Activated T-cell treated with anti-CD3 and anti-CD28 coated beads for 24 hours (primary cell): ENCODE results near the gene DYNC2I2.
"Not testable (repeated sequence)": the region's sequence is repeated elsewhere in the genome, so short reads cannot be mapped to it uniquely, and the experiment has no call there.

ENCODE experiments used
- DNase-seq: peaks from one replicate; pipeline ENCODE4 v3.0.0-alpha.2; 2020; ENCODE audit warnings: low read depth

The DYNC2I2 gene

DNA sequence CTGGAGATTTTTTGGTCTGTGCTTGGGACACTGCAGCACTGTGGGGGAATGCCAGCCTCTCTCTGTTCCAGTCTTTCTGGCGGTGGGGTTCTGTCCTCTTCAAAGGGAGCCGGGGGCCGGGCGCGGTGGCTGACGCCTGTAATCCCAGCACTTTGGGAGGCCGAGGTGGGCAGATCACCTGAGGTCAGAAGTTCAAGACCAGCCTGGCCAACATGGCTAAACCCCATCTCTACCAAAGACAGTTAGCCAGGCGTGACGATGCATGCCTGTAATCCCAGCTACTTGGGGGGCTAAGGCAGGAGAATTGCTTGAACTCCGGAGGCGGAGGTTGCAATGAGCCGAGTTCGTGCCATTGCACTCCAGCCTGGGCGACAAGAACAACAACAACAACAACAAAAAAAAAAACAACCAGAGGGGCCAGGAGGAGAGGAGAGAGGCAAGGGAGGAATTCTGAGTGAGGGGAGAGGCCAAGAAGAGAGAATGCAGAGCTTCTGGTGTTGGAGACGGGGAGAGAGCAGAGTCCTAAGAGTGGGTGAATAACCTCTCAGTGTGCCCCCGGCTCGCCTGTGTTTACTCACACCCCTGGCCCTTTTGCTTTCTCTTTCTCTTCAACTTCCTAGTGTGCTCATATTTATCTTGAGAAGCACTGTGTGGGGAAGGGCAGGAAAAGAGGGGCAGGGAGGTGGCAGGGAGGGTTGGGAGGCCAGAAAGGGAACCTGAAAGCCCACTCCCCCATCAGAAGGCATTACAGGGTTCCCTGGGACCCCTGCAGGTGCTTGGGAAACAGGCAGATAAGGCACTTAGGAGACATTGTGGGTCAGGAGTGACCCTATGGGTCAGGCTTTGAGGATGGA lies 29.2 kb upstream of the DYNC2I2 start:
- no peak for DNase-seq

DNA sequence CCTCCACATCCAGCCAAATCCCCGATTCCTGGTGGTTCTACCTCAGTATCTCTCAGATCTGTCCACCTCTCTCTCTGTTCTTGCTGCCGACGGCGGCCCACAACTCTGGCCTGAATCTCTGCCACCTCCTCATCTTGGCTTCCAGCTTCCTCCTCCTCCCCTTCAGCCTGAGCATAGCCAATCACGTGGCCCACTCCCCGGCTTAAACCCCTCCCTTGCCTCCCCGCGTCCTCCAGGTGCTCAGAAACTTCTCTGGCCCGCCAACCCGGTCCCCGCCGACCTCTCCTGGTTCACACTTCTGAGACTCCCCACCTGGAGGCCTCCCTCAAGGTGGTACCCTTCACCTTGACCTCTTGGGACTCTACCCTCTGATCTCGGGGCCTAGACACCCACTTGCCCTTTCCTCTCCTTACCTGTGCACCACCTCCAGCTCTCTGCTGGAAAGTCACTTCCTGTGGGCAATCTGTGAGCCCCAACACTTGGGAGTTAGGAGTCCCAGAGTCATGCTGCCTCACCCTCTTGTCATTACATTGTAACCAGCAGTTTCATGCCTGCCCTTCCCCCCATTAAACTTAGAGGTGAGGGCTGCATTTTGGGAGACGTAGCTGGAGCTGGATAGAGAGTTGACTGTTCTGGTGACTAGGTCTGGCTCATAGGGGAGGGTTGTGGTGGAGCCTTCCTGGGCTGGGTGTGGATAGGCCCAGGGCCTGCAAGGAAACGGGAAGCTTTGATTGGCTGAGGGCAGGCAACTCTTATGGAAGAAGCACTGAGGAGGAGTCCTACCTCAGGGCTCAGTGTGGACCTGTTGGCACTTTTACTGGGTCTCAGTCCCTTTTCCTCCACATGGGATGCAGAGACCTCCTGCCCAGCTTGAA lies 27.9 kb upstream of the DYNC2I2 start:
- peak; percentile 67 for DNase-seq

DNA sequence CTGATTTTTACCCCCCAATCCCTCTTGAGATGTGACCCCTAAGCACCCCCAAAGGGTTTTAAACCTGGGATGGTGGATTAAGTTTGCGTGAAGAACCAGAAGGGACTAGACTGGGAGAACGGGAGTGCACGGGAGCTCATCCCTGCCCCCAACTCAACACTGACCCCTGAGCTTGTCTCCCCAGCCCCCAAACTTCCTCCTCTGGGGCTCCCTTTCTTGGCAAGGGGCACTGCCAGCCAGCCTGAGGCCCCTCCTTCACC lies 27.3 kb upstream of the DYNC2I2 start:
- DNase-seq, result no peak

DNA sequence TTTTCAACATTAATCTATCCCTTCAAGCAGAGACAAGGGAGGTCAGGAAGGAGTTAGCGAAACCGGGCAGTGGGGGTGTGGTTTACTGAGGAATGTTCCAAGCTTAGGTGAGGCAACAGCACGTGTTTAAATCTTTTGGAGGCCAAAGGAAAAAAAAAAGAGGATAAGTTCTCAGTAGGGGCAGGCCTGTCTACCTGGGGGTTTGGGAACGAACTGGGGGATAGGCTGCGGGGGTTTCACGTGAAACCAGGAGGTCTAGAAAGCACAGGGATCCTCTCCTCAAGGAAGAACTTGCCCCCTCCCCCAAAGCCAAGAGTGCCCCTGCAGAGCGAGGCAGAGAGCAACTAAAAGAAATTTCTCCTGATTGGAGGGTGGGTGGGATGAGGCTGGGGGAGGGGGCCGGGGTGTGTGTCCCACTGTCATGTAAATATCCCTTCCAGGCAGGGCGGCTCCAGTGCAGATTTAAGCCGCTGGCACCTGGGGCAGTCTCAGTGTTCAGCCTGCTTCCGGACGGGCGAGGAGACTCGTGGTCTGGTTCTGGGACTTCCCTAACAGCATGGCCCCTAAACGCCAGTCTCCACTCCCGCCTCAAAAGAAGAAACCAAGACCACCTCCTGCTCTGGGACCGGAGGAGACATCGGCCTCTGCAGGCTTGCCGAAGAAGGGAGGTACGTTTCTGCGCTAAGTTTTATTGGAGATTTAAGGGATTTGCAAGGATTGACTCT lies 26.9 kb upstream of the DYNC2I2 start:
- DNase-seq, result peak; percentile 22

DNA sequence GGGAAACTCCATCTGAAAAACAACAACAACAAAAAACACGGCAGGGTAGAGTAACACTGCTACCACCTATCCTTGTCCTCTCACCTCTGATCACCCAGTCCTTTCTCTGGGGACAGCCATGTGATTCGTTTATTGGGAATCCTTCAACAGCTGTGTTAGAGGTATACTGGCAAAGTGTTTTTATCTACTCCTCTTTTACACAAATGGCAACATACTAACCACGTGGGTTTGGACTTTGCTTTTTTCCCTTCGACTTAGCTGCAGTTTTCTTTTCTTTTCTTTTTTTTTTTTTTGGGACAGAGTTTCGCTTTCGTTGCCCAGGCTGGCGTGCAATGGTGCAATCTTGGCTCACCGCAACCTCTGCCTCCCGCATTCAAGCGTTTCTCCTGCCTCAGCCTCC lies 21.1 kb upstream of the DYNC2I2 start:
- no peak for DNase-seq

DNA sequence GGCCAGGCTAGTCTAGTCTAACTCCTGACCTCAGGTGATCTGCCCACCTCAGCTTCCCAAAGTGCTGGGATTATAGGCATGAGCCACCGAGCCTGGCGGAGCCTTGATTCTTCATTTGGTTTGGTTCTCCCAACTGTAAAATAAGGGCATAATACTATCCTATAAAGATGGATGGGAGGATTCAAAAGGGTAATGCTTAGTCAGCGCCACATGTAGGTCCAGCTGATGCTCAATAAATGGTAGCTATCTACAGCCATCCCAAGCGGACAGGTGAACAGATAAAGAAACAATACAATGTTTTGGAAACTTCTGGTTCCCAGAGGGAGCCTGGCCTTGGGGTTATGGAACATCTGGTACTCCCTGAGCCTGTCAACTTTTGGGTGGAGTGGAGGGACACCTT lies 18.7 kb upstream of the DYNC2I2 start:
- no peak for DNase-seq

DNA sequence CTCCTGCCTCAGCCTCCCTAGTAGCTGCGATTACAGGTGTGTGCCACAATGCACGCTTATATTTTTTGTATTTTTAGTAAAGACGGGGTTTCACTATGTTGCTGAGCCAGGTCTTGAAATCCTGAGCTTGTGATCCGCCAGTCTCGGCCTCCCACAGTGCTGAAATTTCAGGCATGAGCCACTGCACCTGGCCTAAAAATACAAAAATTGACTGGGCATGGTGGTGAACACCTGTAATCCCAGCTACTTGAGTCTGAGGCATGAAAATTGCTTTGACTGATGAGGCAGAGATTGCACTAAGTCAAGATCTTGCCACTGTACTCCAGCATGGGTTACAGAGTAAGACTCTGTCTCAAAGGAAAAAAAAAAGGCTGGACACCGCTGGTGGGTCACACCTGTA lies 13.1 kb upstream of the DYNC2I2 start:
- DNase-seq, result no peak

DNA sequence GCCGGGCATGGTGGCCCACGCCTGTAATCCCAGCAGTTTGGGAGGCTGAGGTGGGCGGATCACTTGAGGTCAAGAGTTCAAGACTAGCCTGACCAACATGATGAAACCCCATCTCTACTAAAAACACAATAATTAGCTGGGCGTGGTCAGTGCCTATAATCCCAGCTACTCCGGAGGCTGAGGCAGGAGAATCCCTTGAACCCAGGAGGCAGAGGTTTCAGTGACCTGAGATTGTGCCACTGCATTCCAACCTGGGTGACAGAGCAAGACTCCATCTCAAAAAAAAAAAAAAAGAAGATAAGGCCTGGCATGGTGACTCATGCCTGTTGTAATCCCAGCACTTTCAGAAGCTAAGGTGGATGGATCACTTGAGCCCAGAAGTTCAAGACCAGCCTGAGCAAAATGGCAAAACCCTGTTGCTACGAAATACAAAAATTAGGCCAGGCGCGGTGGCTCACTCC lies 9.9 kb upstream of the DYNC2I2 start:
- DNase-seq, result not testable (repeated sequence)

DNA sequence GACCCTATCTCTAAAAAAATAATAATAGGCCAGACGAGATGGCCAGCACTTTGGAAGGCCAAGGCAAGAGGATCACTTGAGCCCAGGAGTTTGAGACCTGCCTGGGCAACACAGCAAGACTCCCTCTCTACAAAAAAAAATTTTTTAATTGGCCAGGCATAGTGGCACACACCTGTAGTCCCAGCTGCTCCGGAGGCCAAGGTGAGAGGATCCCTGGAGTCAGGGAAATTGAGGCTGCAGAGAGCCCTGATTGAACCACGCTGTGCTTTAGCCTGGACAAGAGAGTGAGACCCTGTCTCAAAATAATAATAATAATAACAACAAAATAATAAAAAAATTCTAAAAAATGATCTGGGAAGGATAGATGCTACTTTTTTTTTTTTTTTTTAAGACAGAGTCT lies 1.1 kb upstream of the DYNC2I2 start:
- DNase-seq, result no peak

DNA sequence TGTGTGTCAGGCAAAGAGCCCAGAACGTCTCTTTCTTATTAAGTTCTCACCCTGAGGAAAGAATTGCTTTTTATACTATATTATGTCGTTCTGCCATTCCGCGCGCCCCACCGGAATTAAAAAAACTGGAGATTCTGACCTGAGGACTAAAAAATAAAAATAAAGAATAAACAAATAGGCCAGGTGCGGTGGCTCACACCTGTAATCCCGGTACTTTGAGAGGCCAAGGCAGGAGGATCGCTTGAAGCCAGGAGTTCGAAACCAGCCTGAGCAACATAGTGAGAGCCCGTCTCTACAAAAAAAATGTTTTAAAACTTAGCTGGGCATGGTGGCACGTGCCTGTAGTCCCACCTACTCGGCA lies 677 bp upstream of the DYNC2I2 start:
- DNase-seq, result no peak

DNA sequence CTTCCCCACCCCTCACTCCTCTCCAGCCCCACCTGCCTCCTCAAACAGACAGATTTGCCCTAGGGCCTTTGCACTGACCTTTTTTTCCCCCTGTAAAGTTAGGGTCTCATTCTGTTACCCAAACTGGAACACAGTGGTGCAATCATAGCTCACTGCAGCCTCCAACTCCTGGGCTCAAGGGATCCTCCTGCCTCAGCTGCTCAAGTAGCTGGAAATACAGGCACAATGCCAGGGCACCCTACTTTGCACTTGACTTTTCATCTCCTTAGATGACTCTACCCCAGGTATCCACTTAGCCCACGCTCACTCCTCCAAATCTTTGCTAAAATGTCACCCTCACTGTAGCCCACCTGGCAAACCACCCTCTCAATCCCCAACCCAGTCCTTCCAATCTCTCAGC lies 2.2 kb downstream of the DYNC2I2 start:
- no peak for DNase-seq

DNA sequence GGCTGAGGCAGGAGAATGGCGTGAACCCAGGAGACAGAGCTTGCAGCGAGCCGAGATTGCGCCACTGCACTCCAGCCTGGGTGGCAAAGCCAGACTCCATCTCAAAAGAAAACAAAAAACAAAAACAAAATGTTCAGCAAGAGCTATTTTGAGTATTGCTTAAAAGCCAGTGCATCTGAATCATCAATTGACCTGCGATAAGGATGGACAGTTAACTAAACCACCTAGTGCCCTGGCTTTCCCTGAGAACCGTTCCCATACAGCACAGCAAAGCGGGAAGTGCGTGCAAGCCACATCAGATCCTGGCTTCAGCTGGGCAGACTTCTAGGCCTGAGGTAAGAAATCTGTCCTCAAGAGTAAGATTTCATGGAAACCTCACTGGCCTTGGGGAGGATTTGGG lies 2.7 kb downstream of the DYNC2I2 start:
- no peak for DNase-seq

DNA sequence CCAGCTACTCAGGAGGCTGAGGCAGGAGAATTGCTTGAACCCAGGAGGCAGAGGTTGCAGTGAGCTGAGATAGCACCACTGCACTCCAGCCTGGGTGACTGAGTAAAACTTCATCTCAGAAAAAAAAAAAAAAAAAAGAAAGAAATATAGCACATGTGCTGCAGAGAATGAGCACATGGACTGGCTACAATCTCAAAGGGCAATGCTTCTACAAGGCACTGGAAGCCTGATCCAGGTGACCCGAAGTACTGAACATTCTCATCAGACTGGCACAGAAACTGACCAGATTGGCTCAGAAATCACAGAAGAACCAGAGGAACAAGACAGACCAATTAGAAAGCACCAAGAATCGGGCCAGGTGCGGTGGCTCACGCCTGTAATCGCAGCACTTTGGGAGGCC lies 4.8 kb downstream of the DYNC2I2 start:
- no peak for DNase-seq

DNA sequence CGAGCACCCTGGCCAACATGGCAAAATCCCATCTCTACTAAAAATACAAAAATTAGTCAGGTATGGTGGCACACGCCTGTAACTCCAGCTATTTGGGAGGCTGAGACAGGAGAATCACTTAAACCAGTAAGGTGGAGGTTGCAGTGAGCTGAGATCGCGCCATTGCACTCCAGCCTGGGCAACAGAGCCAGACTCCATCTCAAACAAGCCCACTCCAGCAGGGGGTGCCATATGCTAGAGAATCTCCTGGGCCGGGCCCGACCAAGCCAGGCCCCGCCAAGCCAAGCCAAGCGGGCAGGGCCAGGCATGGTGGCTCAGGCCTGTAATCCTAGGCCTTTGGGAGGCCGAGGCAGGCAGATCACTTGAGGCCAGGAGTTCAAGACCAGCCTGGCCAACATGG lies 8.4 kb downstream of the DYNC2I2 start:
- DNase-seq, result peak; percentile 53

DNA sequence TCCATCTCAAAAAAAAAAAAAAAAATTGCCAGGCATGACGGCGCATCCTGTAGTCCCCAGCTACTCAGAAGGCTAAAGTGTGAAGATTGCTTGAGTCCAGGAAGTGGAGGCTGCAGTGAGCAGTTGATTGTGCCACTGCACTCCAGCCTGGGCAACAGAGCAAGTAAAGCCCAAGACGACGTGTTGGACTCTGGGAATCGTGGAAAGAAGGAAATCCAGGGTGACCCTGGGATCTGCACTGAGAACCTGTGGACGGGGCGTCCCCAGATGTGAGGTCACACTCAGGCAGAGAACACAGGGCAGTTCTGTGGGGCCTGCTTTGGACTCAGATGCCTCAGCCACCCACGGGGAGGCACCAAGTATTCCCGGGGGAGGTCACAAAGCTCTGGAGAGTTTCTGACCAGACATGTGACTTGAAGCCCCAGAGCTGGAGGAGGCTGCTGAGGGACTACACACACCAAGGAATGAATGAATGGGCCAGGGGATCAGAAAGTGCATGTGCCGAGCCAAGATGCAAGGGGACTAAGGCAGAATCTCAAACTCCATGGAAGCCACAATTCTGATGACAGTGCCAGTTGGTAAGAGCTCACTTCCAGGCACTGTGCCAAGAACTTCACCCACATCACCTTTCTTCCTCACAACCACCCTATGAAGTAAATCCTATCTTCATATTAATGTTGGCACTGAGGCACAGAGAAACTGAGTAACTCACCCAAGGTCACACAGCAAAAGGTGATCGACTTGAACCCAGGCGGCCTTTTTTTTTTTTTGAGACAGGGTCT lies 12.9 kb downstream of the DYNC2I2 start:
- no peak for DNase-seq

DNA sequence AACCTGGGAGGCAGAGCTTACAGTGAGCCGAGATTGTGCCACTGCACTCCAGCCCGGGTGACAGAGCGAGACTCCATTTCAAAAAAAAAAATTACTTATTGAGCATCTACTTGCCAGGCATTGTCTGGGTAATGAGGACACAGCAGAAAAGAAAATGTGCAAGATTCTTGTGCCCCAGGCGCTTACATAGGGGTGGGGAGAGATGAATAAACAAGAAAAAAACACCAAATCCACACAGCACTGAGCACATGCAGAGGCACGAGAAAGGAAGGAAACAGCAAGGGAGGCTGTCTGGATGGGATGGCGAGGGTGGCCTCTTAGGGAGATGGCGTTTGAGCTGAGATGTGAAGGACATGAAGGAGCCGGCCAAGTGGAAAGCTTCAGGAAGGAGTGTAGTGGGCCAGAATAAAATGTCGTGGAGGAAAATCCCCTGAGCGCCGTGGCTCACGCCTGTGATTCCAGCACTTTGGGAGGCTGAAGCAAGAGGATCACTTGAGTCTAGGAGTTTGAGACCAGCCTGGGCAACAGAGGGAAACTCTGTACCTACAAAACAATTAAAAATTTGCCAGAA lies 13.9 kb downstream of the DYNC2I2 start:
- no peak for DNase-seq

DNA sequence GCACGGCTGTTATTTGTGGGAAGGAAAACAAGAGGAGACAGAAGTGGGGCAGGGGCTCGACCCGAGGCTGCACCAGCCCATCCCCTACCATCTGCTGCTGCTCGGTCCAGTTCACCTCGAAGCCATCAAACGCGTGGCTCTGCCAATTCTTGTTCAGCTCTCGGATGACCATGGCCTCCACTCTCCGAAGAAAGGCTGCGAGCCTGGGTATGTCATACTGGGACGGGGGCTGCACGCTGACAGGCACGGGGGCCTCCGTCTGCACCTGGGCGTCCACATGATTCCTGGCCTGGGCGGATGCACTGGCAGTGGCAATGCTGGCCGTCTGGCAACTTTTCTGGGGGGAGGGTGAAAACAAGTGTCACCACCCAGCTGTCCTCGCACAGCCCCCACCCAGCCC lies 16.0 kb downstream of the DYNC2I2 start:
- DNase-seq, result no peak

DNA sequence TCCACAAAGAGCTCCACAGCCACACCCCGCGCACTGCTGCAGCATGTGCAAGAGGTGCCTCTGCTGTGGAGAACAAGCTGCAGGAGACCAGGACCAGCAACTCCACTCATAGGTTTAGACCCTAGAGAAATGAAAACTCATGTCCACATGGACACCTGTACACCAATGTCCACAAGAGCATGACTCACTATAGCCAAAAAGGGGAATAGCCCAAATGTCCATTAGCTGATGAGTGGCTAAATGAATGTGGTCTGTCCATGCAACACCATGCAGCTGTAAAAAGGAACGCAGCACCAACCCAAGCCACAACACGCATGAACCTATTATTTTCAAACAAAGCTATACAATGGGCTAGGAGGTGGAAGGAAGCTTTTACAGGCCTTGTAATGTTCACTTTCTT lies 18.1 kb downstream of the DYNC2I2 start:
- no peak for DNase-seq

DNA sequence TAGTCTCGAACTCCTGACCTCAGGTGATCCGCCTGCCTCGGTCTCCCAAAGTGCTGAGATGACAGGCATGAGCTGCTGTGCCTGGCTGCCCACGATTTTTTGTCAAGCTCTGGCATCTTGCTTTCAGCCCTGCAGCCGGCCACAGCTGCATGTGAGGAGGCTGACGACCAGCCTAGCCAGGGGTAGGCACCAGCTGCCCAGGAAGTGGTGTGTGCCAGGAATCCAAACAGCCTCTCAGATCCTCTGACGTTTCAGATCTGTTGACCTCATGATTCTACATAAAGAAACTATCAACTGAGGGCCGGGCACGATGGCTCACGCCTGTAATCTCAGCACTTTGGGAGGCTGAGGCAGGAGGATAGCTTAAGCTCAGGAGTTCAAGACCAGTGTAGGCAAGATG lies 19.0 kb downstream of the DYNC2I2 start:
- no peak for DNase-seq

DNA sequence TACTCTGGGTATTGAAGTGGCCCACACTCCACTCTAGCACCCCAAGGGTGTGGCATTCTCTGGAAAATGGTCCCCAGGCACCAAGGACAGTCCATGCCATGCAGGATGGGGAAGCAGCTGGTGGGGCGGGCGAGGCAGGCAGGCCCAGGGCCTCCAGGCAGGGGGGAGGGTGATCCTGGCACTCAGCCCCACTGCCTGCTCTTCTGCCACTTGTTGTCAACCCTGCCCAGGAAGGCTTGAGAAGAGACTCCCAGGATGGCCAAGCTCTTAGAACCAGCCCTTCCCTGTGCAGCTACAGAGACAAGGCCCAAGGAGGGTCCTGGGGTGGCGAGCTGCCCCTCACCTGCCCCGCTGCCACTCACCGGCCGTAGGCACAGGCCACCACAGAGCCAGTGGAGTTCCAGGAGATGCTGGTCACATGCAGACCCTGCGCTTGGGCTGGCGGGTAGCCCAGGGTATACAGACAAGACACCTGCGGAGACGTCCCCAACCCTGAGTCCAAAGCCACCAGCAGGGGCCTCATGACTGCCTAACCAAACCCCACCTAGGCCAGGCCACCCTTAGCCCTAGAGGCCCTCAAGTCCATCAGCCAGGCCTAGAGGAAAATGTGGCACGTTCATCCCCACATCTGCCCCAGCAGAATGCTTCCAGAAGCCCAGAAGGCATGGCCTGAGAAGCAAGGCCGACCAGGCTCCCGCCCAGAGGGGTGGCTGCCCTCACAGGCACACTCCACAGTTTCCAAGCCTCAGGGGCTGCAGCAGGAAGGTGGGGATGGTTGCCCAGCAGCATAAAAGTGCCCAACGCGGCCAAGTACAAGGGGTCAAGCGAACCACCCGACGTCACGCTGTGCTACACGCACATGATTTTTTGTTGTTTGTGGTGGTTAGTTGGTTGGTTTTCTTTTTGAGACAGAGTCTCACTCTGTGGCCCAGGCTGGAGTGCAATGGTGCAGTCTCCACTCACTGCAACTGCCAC lies 19.8 kb downstream of the DYNC2I2 start:
- no peak for DNase-seq

DNA sequence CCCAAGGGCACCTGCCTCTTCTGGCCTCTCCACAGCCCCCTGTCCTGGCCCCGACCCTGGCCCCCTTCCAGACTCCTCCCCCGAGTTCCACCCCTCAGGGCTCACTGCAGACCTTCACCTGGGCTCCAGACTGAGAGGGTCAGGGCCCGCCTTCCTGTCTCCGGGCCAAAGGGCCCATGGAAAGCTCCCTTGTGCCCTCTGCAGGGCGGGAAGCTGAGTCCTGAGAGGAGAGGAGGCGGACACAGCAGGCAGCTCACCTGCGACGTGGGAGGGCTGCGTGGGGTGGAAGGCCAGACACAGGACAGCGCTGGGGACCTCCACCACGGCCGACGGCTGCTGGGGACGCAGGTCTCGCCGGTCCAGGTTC lies 20.6 kb downstream of the DYNC2I2 start:
- DNase-seq, result no peak
